AG10803 (cell line): Measurements from ENCODE around the gene ANKRD60.

Source experiments
- DNase-seq: peaks from one replicate; pipeline ENCODE4 v3.0.0; 2010; ENCODE audit warnings: low read depth
- H3K4me3 ChIP-seq: 2 replicates; pipeline ENCODE4 v1.5.1; 2011; ENCODE audit warnings: mild to moderate bottlenecking, low read length, control low read depth
- TF ChIP-seq, protein P1 (sequence below): conservative IDR thresholded peaks from 2 replicates; pipeline ENCODE4 v1.5.1; 2011; ENCODE audit warnings: mild to moderate bottlenecking, low read length, control low read depth, inconsistent platforms

The ANKRD60 gene

DNA sequence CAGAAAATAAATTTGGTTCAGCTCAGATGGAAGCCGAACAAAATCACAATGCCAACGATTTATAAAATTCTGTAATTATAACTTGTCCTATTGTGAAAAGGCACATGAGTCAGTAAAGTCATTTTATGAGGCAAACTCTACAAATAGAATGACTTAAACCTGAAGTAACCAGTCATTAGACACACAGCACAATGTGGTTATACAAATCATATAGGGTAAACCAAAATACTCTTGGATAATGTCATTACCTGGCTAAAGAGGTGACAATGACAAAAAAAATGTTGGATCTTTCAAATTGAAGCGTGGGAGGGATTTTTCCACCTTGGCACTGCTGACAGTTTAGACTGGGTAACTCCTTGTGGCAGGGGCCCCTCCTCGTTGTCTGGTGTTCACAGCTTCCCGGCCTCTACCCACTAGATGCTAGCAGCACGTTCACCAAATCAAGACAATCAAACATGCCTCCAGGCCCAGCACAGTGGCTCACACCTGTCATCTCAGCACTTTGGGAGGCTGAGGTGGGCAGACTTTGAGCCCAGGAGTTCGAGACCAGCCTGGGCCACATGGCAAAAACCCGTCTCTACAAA is 5.0 kb downstream of the ANKRD60 start:
- no peak for DNase-seq
- TF ChIP-seq, protein P1, sequence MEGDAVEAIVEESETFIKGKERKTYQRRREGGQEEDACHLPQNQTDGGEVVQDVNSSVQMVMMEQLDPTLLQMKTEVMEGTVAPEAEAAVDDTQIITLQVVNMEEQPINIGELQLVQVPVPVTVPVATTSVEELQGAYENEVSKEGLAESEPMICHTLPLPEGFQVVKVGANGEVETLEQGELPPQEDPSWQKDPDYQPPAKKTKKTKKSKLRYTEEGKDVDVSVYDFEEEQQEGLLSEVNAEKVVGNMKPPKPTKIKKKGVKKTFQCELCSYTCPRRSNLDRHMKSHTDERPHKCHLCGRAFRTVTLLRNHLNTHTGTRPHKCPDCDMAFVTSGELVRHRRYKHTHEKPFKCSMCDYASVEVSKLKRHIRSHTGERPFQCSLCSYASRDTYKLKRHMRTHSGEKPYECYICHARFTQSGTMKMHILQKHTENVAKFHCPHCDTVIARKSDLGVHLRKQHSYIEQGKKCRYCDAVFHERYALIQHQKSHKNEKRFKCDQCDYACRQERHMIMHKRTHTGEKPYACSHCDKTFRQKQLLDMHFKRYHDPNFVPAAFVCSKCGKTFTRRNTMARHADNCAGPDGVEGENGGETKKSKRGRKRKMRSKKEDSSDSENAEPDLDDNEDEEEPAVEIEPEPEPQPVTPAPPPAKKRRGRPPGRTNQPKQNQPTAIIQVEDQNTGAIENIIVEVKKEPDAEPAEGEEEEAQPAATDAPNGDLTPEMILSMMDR, result no peak
- H3K4me3 ChIP-seq, result no peak overlapping the region

DNA sequence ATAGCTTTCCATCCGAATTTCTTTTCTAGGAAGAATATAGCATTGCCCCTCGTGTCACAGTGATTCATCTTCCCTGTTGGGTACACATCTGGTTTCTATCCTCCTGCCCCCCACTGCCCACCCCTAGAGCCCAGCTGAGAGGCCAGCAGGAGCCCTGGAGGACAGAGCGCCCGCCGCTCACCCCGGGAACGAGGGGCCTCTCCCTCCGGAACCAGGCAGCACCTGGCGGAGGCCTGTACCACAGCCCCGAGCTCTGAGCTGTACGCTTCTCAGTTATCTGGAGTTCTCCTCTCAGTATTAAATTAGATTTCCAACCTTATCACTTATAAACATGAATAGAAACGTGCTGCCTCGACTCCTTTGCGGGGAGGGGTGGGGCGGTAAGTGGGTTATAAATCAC is 6.0 kb downstream of the ANKRD60 start:
- no peak for DNase-seq
- no peak overlapping the region for H3K4me3 ChIP-seq
- TF ChIP-seq, protein P1, result no peak

DNA sequence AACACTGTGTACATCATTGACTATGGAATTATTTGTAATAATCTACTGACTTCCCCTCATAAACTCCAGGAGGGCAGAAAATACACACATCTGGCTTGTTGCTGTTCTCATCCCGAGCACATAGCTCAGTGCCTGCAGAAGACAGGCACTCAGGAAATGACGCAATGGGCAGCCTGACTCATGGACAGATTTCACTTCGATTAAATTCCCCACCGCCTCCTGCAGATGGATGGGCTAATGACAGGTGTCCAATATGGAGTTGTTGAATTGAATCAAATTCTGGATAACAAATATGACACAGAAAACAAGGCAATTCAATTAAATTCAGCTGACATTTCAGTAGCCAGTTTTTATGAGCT is 9.1 kb downstream of the ANKRD60 start:
- H3K4me3 ChIP-seq, result no peak overlapping the region
- TF ChIP-seq, protein P1, result peak; percentile 46
- DNase-seq, result peak; percentile 88

DNA sequence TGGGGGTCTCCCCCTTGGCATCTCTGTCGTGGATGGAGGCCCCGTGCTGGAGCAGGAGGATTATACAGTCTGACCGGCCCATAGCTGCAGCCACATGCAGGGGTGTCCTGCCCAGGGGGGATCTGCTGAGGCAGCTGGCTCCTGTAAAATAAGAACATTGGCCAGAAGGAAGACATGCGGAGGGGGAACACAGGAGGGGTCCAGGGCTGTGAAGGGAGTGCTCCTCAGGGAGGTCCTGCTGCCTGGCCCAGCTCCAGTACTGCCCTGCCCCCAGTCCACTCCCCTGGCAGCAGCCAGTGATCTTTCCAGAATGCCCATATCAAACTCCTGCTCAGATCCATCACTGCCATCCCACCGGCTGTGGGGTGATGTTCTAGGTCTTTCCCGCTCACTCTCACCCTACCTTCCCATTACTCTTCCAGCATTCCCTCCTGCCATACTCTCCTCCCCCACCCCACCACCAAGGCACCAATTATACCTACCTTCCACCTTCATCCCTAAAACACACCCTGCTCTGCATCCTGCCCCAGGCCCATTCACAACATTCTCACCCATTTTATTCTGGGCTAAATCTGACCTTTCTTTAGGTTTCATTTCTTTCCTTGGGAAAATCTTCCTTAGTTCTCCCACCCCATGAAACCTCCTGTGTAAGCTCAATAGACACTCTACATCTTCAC is 9.7 kb downstream of the ANKRD60 start:
- DNase-seq, result no peak
- TF ChIP-seq, protein P1, result no peak
- no peak overlapping the region for H3K4me3 ChIP-seq

DNA sequence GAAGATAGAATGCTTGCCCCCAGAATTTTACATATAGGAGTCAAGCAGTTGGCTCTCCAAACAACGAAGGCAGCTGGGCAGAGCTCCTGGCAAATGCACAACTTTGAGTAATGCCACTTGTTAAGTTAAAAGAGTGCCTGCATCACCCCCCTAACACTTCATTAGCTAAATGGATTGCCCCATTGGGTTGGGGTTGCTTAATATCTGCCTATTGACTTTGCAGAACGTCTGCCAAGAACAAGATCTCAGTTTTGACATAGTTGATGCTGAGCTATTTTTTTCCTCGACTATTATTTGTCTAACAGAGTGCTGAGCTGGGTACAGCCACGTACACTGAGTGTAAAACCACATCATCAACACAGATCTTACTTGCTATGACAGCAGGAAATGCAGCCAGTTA is 12.1 kb downstream of the ANKRD60 start:
- peak; percentile 37 for DNase-seq
- no peak overlapping the region for H3K4me3 ChIP-seq
- TF ChIP-seq, protein P1, result no peak

DNA sequence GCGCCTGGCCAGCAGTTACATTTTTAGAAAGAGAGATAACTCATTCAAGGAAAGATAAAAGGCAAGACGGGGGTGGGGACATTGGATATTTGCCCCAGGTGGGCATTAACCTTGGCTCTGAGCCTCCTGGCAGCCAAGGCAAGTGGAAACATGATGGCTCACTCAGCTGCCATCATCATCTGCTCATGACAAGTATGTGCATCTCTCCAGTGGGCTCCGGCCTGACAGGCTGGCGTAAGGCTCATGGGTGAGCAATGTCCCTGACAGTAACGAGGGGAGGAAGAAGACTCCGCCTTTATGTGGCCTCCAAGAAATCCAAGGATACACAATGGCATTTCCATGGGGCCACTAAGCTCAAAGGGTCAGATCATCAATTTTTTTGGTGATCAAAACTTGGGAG is 13.3 kb downstream of the ANKRD60 start:
- no peak overlapping the region for H3K4me3 ChIP-seq
- no peak for DNase-seq
- TF ChIP-seq, protein P1, result no peak

DNA sequence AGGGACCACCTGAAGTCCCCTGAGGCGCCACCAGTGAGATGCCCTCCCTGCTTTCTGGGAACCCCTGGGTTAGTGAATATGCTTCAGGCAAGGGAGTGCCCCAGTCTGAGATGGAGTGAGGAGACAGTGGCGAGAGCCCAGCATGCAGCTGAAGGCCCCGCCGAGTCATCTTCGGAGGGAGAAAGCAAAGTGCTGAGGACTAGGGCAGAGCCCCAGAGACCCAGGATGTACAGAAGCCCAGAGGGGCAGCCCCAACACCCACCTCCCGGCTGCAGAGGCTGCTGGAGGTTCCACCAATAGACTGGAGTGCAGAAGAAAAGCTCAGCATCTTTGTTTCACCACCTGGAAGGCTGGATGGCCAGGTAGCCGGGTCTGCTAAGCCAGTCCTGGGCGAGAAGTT is 14.1 kb downstream of the ANKRD60 start:
- H3K4me3 ChIP-seq, result no peak overlapping the region
- TF ChIP-seq, protein P1, result no peak
- no peak for DNase-seq
